ENCODE measurements around the gene TAF3.

TAF3 gene

GRCh38 chr10:8013006-8013405 lies 194.7 kb downstream of the TAF3 start:
- H3K4me3 ChIP-seq (ENCODE audit: low read depth, low read length) = no peak overlapping the region
- H3K27me3 ChIP-seq (ENCODE audit: control insufficient read depth, insufficient read depth, low read length) = no peaks in the 10 kb centered on the region
- H3K9me3 ChIP-seq (ENCODE audit: control insufficient read depth, low read length) = no peaks in the 10 kb centered on the region
- no peak for TF ChIP-seq CTCF (IDR thresholded peaks at IDR 0.05)
- no peak overlapping the region for H3K4me2 ChIP-seq (ENCODE audit: low read length)
- no peak overlapping the region for H3K27ac ChIP-seq
- no peak overlapping the region for H2AFZ ChIP-seq
- no peaks in the 10 kb centered on the region for H3K36me3 ChIP-seq (ENCODE audit: control insufficient read depth, insufficient read depth, low read length)
- no peak overlapping the region for H3K9ac ChIP-seq
- peaks cover 3% of the 10 kb centered on the region for H3K4me1 ChIP-seq
- peaks cover 2% of the 10 kb centered on the region for H3K79me2 ChIP-seq

- Histone ChIP-seq H3K27me3 (ENCODE audit: control insufficient read depth, insufficient read depth, low read length) (no peaks in the 10 kb centered on the region), H3K4me2 (ENCODE audit: low read length) (no peak overlapping the region), H3K4me1 (peaks cover 3% of the 10 kb centered on the region), H2AFZ (no peak overlapping the region), H3K27ac (no peak overlapping the region), H3K9ac (no peak overlapping the region), H3K4me3 (ENCODE audit: low read depth, low read length) (no peak overlapping the region), H3K36me3 (ENCODE audit: control insufficient read depth, insufficient read depth, low read length) (no peaks in the 10 kb centered on the region), H3K79me2 (peaks cover 2% of the 10 kb centered on the region), H3K9me3 (ENCODE audit: control insufficient read depth, low read length) (no peaks in the 10 kb centered on the region)
- no peak for TF ChIP-seq CTCF (IDR thresholded peaks at IDR 0.05)
These were observed 195.3 kb downstream of the TAF3 start for GRCh38 chr10:8013619-8014018.

GRCh38 chr10:8014649-8015048 lies 196.3 kb downstream of the TAF3 start:
- H3K4me3 ChIP-seq (ENCODE audit: low read depth, low read length) = no peak overlapping the region
- H3K36me3 ChIP-seq (ENCODE audit: control insufficient read depth, insufficient read depth, low read length) = no peaks in the 10 kb centered on the region
- H3K27ac ChIP-seq = no peak overlapping the region
- no peak for TF ChIP-seq CTCF (IDR thresholded peaks at IDR 0.05)
- no peaks in the 10 kb centered on the region for H3K27me3 ChIP-seq (ENCODE audit: control insufficient read depth, insufficient read depth, low read length)
- peaks cover 3% of the 10 kb centered on the region for H3K4me1 ChIP-seq
- H3K9me3 ChIP-seq (ENCODE audit: control insufficient read depth, low read length) = no peaks in the 10 kb centered on the region
- peaks cover 2% of the 10 kb centered on the region for H3K79me2 ChIP-seq
- no peak overlapping the region for H2AFZ ChIP-seq
- no peak overlapping the region for H3K9ac ChIP-seq
- no peak overlapping the region for H3K4me2 ChIP-seq (ENCODE audit: low read length)

- no peaks in the 10 kb centered on the region for H3K9me3 ChIP-seq (ENCODE audit: control insufficient read depth, low read length)
- no peaks in the 10 kb centered on the region for H3K36me3 ChIP-seq (ENCODE audit: control insufficient read depth, insufficient read depth, low read length)
- TF ChIP-seq CTCF (IDR thresholded peaks at IDR 0.05) = no peak
- no peak overlapping the region for H3K4me3 ChIP-seq (ENCODE audit: low read depth, low read length)
- H3K27me3 ChIP-seq (ENCODE audit: control insufficient read depth, insufficient read depth, low read length) = no peaks in the 10 kb centered on the region
- no peak overlapping the region for H3K27ac ChIP-seq
- no peak overlapping the region for H3K9ac ChIP-seq
- peaks cover 3% of the 10 kb centered on the region for H3K4me1 ChIP-seq
- H3K79me2 ChIP-seq = no peaks in the 10 kb centered on the region
- H3K4me2 ChIP-seq (ENCODE audit: low read length) = no peak overlapping the region
- H2AFZ ChIP-seq = no peak overlapping the region
These were observed 199.0 kb downstream of the TAF3 start for GRCh38 chr10:8017277-8017676.

- Histone ChIP-seq H3K79me2 (no peaks in the 10 kb centered on the region), H3K9ac (no peak overlapping the region), H3K4me1 (no peaks in the 10 kb centered on the region), H2AFZ (no peak overlapping the region), H3K27me3 (ENCODE audit: control insufficient read depth, insufficient read depth, low read length) (no peaks in the 10 kb centered on the region), H3K36me3 (ENCODE audit: control insufficient read depth, insufficient read depth, low read length) (no peaks in the 10 kb centered on the region), H3K4me3 (ENCODE audit: low read depth, low read length) (no peak overlapping the region), H3K27ac (no peak overlapping the region), H3K4me2 (ENCODE audit: low read length) (no peak overlapping the region), H3K9me3 (ENCODE audit: control insufficient read depth, low read length) (no peaks in the 10 kb centered on the region)
- no peak for TF ChIP-seq CTCF (IDR thresholded peaks at IDR 0.05)
These were observed 205.0 kb downstream of the TAF3 start for GRCh38 chr10:8023321-8023720.
